Fibroblast of lung (primary cell): ENCODE data around the gene PRKAR1B.

Source experiments
- CTCF ChIP-seq, 2 donors: IDR thresholded peaks in 1 of 2; conservative IDR thresholded peaks in 1 of 2; 1 replicate in 1 of 2; 2 replicates in 1 of 2; pipeline ENCODE4 v1.5.1; 2011 to 2012; ENCODE audit warnings: low read length in 2 of 2, control low read depth in 1 of 2, inconsistent platforms in 1 of 2, low read depth in 1 of 2, mild to moderate bottlenecking in 1 of 2
- EZH2 ChIP-seq: IDR thresholded peaks from 2 replicates; pipeline ENCODE4 v1.5.1; 2012; ENCODE audit warnings: low read length, control low read depth, mild to moderate bottlenecking; ENCODE audit errors: missing control alignments

GRCh38 chr7:584820-585219, 142.3 kb downstream of the PRKAR1B start:
- no peak for TF ChIP-seq CTCF (conservative IDR thresholded peaks at IDR 0.05 in 1 of 2, IDR thresholded peaks at IDR 0.05 in 1 of 2; ENCODE audit: low read depth in 1 of 2, low read length in 2 of 2)
- TF ChIP-seq EZH2, result no peak
